GM23338 (cell line): ENCODE results near the gene GNA15. TPM values are rescaled to one million over a fixed set of nuclear protein-coding genes. Genes with fewer than 3 reads are reported as not detected.

ENCODE experiments used
- ATAC-seq: fragments of 200-7000 bp; cut with Tn5 transposase; 3 replicates; pipeline ENCODE4 v1.9.1; 2020
- DNase-seq: peaks from one replicate; pipeline ENCODE4 v3.0.0-alpha.2; 2015; ENCODE audit warnings: low spot score
- H2AFZ ChIP-seq: fragments of 200-600 bp; sonication (generic); 2 replicates; pipeline ENCODE4 v1.8.0; 2016; ENCODE audit warnings: antibody characterized with exemption, mild to moderate bottlenecking, moderate library complexity
- H3F3A ChIP-seq: fragments of 200-600 bp; sonication (generic); replicated peaks from 2 replicates; pipeline ENCODE4 v1.8.0; 2017; ENCODE audit warnings: antibody characterized with exemption, mixed run types, low read depth
- H3K27ac ChIP-seq: fragments of 200-600 bp; sonication (generic); 2 replicates; pipeline ENCODE4 v1.6.1; 2016; ENCODE audit warnings: low read depth
- H3K27me3 ChIP-seq: fragments of 200-600 bp; sonication (generic); 2 replicates; pipeline ENCODE4 v1.8.0; 2016; ENCODE audit warnings: mild to moderate bottlenecking, mixed run types, moderate library complexity; ENCODE audit not compliant: insufficient read depth
- H3K36me3 ChIP-seq: fragments of 200-600 bp; sonication (generic); 2 replicates; pipeline ENCODE4 v1.8.0; 2016; ENCODE audit warnings: mild to moderate bottlenecking; ENCODE audit not compliant: insufficient read depth
- H3K4me1 ChIP-seq: fragments of 200-600 bp; sonication (generic); 2 replicates; pipeline ENCODE4 v1.8.0; 2016; ENCODE audit warnings: mild to moderate bottlenecking, moderate library complexity; ENCODE audit not compliant: insufficient read depth
- H3K4me2 ChIP-seq: fragments of 200-600 bp; sonication (generic); 2 replicates; pipeline ENCODE4 v1.7.1; 2017; ENCODE audit warnings: mixed run types
- H3K4me3 ChIP-seq: fragments of 200-600 bp; sonication (generic); 2 replicates; pipeline ENCODE4 v1.6.1; 2016; ENCODE audit warnings: mixed run types
- H3K79me2 ChIP-seq: fragments of 200-600 bp; sonication (generic); replicated peaks from 2 replicates; pipeline ENCODE4 v1.8.0; 2017; ENCODE audit warnings: mild to moderate bottlenecking; ENCODE audit not compliant: insufficient read depth
- H3K9me2 ChIP-seq: fragments of 200-600 bp; sonication (generic); 2 replicates; pipeline ENCODE4 v1.8.0; 2017; ENCODE audit not compliant: insufficient read depth
- H4K20me1 ChIP-seq: fragments of 200-600 bp; sonication (generic); replicated peaks from 2 replicates; pipeline ENCODE4 v1.8.0; 2017; ENCODE audit warnings: mild to moderate bottlenecking; ENCODE audit not compliant: insufficient read depth
- H3K27ac Mint-ChIP-seq: 2 replicates; pipeline ENCODE4 v1.8.0; 2020; ENCODE audit warnings: inconsistent platforms, mild to moderate bottlenecking, moderate library complexity, mixed read lengths
- H3K27me3 Mint-ChIP-seq: 3 replicates; pipeline ENCODE4 v1.8.0; 2022; ENCODE audit warnings: low read depth, mild to moderate bottlenecking, moderate library complexity, mixed read lengths, inconsistent platforms; ENCODE audit not compliant: insufficient read depth, poor library complexity
- H3K36me3 Mint-ChIP-seq: 3 replicates; pipeline ENCODE4 v1.8.0; 2021; ENCODE audit warnings: low read depth, mild to moderate bottlenecking, inconsistent platforms, moderate library complexity, mixed read lengths
- H3K4me1 Mint-ChIP-seq: 3 replicates; pipeline ENCODE4 v1.8.0; 2020; ENCODE audit warnings: mild to moderate bottlenecking, inconsistent platforms, mixed read lengths
- H3K4me3 Mint-ChIP-seq: 3 replicates; pipeline ENCODE4 v1.8.0; 2021; ENCODE audit warnings: moderate library complexity, mild to moderate bottlenecking, inconsistent platforms, mixed read lengths
- H3K9me3 Mint-ChIP-seq: 3 replicates; pipeline ENCODE4 v1.8.0; 2020; ENCODE audit warnings: moderate library complexity, mild to moderate bottlenecking, inconsistent platforms, mixed read lengths
- CTCF ChIP-seq, 2 experiments: fragments of 200-600 bp in 1 of 2; sonication (generic) in 1 of 2; conservative IDR thresholded peaks; 2 replicates each; pipeline versions ENCODE4 v1.5.1 to v1.6.1; 2016 to 2017; ENCODE audit warnings: antibody characterized with exemption in 2 of 2, low read depth in 2 of 2, mild to moderate bottlenecking in 2 of 2, moderate library complexity in 1 of 2
- EZH2 ChIP-seq: fragments of 200-600 bp; sonication (generic); IDR thresholded peaks from one replicate; pipeline ENCODE4 v1.8.0; 2017; ENCODE audit warnings: antibody characterized with exemption, mild to moderate bottlenecking, low read depth; ENCODE audit not compliant: unreplicated experiment
- EZH2phosphoT487 ChIP-seq: fragments of 200-600 bp; sonication (generic); IDR thresholded peaks from one replicate; pipeline ENCODE4 v1.8.1; 2018; ENCODE audit warnings: antibody characterized with exemption; ENCODE audit not compliant: unreplicated experiment
- NANOG ChIP-seq: IDR thresholded peaks from 2 replicates; pipeline ENCODE4 v1.6.1; 2016; ENCODE audit warnings: antibody characterized with exemption, borderline replicate concordance
- POLR2AphosphoS5 ChIP-seq: IDR thresholded peaks from 2 replicates; pipeline ENCODE4 v1.6.1; 2016; ENCODE audit warnings: antibody characterized with exemption, low read depth
- REST ChIP-seq: IDR thresholded peaks from one replicate; pipeline ENCODE4 v1.6.1; 2018; ENCODE audit warnings: antibody characterized with exemption; ENCODE audit not compliant: unreplicated experiment
- ZNF331 ChIP-seq: fragments of 250-450 bp; sonication (Bioruptor Pico); IDR thresholded peaks from 2 replicates; pipeline ENCODE4 v1.5.0; 2020; ENCODE audit warnings: low read depth, mild to moderate bottlenecking, moderate library complexity
- ZNF462 ChIP-seq: fragments of 250-450 bp; sonication (Bioruptor Pico); IDR thresholded peaks from 2 replicates; pipeline ENCODE4 v1.5.0; 2020; ENCODE audit warnings: mild to moderate bottlenecking, moderate library complexity
- polyA plus RNA-seq: library from polyadenylated mRNA; unstranded; fragments of >200 nt; fragmentation: Nextera tagmentation; extraction: Ambion mirVana; gene quantifications from 2 replicates; pipeline ENCODE4 v1.2.1, GENCODE V29; 2016
- total RNA-seq: library from RNA; depleted of rRNA; stranded (reverse); fragments of >200 nt; shearing (Covaris generic); gene quantifications from 2 replicates; pipeline ENCODE4 v1.2.3, GENCODE V29; 2014

Gene GNA15
- total and polyA plus RNA-seq, 2 experiments from 2014 or later, result 0.14 to 0.31 TPM

DNA sequence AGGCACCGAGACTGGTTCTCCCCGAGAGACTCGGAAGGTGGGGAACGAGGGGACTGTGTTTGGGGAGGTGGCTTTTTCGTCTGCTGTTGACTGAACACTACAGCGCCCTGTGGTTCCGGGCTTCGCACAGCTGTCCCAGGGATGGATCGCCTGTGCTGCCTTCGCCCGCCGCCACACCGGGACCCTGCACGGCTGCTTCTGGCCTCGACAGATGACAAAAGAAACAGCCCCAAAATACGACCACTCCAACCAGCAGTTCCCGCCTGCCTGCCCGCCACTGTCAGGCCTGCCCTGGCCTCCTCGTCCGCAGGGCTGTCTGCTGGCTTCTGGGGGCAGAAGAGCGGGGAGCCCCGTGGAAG lies 13.3 kb upstream of the GNA15 start (continued):
- TF ChIP-seq REST, result no peak
- TF ChIP-seq EZH2, result no peak

- H3F3A ChIP-seq, result no peaks in the 10 kb centered on the region
- H3K27ac ChIP-seq, result no peak overlapping the region
- no peak overlapping the region for H3K4me2 ChIP-seq
- no peak overlapping the region for H3K4me3 ChIP-seq
- no peaks in the 10 kb centered on the region for H3K4me1 Mint-ChIP-seq
- H2AFZ ChIP-seq, result no peak overlapping the region
- no peaks in the 10 kb centered on the region for H3K36me3 Mint-ChIP-seq
- H3K27ac Mint-ChIP-seq, result no peak overlapping the region
- H3K9me2 ChIP-seq, result no peaks in the 10 kb centered on the region
- no peak for ATAC-seq
- H3K4me3 Mint-ChIP-seq, result no peak overlapping the region
- H3K79me2 ChIP-seq, result no peaks in the 10 kb centered on the region
- no peaks in the 10 kb centered on the region for H3K9me3 Mint-ChIP-seq
- H3K27me3 ChIP-seq, result no peaks in the 10 kb centered on the region
- no peaks in the 10 kb centered on the region for H3K4me1 ChIP-seq
- no peaks in the 10 kb centered on the region for H4K20me1 ChIP-seq
- no peak for DNase-seq
- H3K27me3 Mint-ChIP-seq, result peaks cover 14% of the 10 kb centered on the region
- H3K36me3 ChIP-seq, result no peaks in the 10 kb centered on the region
- TF ChIP-seq ZNF331 (no peak), ZNF462 (CRISPR knock-in tag) (no peak), CTCF (conservative IDR thresholded peaks at IDR 0.05; ENCODE audit: low read depth in 2 of 2) (no peak), EZH2 (no peak), REST (no peak), POLR2AphosphoS5 (no peak), EZH2phosphoT487 (no peak), NANOG (no peak)
Observed at GRCh38 chr19:3123088-3123721, 12.6 kb upstream of the GNA15 start.
